K562 (cell line): ENCODE data around the gene DBH. TPM values are rescaled to one million over a fixed set of nuclear protein-coding genes. Genes with fewer than 3 reads are reported as not detected.

Experiments used
- ATAC-seq: fragments of 200-7000 bp; cut with Tn5 transposase; 3 replicates; pipeline ENCODE4 v1.9.1; 2020; ENCODE audit warnings: moderate library complexity
- BruUV-seq: library from RNA; stranded (reverse); fragments of 400-500 nt; replicated peaks from 2 replicates; lab custom pipeline; 2021; lab: Mats Ljungman, UMichigan
- CTCF ChIA-PET: fragments of 300-600 bp; formaldehyde crosslinking; extraction: SDS; loops from one replicate; lab custom pipeline; 2021; ENCODE audit warnings: low intra/inter-chr PET ratio; lab: Yijun Ruan, JAX
- POLR2A ChIA-PET: fragments of 300-600, 350-650 bp; sonication (Branson Sonifier 250); formaldehyde crosslinking; extraction: SDS; loops from one replicate; lab custom pipeline; 2021; ENCODE audit warnings: antibody characterized with exemption, inconsistent platforms; lab: Yijun Ruan, JAX
- DNase-seq, 4 experiments: peaks; one replicate each; pipeline versions ENCODE4 v3.0.0 to v3.0.0-alpha.2; 2011 to 2018; ENCODE audit warnings: low spot score in 3 of 4, mixed read lengths in 3 of 4; ENCODE audit errors: extremely low read depth in 1 of 4
- FAIRE-seq: peaks from 2 replicates; lab custom pipeline; 2011; peaks lifted over from hg19 to GRCh38; lab: Jason Lieb, UNC
- H2AFZ ChIP-seq: 2 replicates; pipeline ENCODE4 v1.6.0; 2011; ENCODE audit warnings: low read depth, low read length, control low read depth, inconsistent platforms
- H3K27ac ChIP-seq: fragments of 200-600 bp; 3 replicates; pipeline ENCODE4 v1.8.0; 2011; ENCODE audit warnings: low read depth, mild to moderate bottlenecking, control low read depth, inconsistent platforms, low read length, moderate library complexity, mixed read lengths; ENCODE audit errors: extremely low read depth
- H3K27me3 ChIP-seq, 2 experiments: fragments of 300-600 bp in 1 of 2; 2 replicates in 1 of 2; 3 replicates in 1 of 2; pipeline versions ENCODE4 v1.6.0 to v1.8.0; 2011; ENCODE audit warnings: inconsistent platforms in 2 of 2, low read length in 2 of 2, mild to moderate bottlenecking in 1 of 2, mixed read lengths in 1 of 2, moderate library complexity in 1 of 2; ENCODE audit not compliant: control insufficient read depth in 2 of 2, insufficient read depth in 2 of 2
- H3K36me3 ChIP-seq: fragments of 300-600 bp; 3 replicates; pipeline ENCODE4 v1.8.0; 2011; ENCODE audit warnings: mild to moderate bottlenecking, low read length, inconsistent platforms; ENCODE audit not compliant: control insufficient read depth, insufficient read depth
- H3K4me1 ChIP-seq, 2 experiments: fragments of 200-600 bp in 1 of 2; replicated peaks in 1 of 2; 2 replicates in 1 of 2; 3 replicates in 1 of 2; pipeline versions ENCODE4 v1.5.1 to v1.8.0; 2011; ENCODE audit warnings: inconsistent platforms in 2 of 2, low read length in 2 of 2, mild to moderate bottlenecking in 1 of 2, mixed read lengths in 1 of 2, moderate library complexity in 1 of 2; ENCODE audit not compliant: control insufficient read depth in 2 of 2, insufficient read depth in 2 of 2
- H3K4me2 ChIP-seq: 2 replicates; pipeline ENCODE4 v1.6.1; 2011; ENCODE audit warnings: low read length, control low read depth, inconsistent platforms, mixed read lengths; ENCODE audit not compliant: insufficient read depth
- H3K4me3 ChIP-seq: fragments of 200-600 bp; sonication (generic), shearing (Covaris generic); 2 replicates; pipeline ENCODE4 v1.5.1; 2016; ENCODE audit warnings: control low read depth, inconsistent platforms
- H3K79me2 ChIP-seq: fragments of 200-600 bp; 3 replicates; pipeline ENCODE4 v1.8.0; 2011; ENCODE audit warnings: low read length, inconsistent platforms; ENCODE audit not compliant: control insufficient read depth, insufficient read depth
- H3K9ac ChIP-seq, 2 experiments: 2 replicates each; pipeline versions ENCODE4 v1.6.0 to v1.6.1; 2011; ENCODE audit warnings: low read depth in 2 of 2, low read length in 2 of 2, control low read depth in 1 of 2, inconsistent platforms in 1 of 2, mild to moderate bottlenecking in 1 of 2, mixed read lengths in 1 of 2; ENCODE audit not compliant: insufficient read depth in 1 of 2
- H3K9me1 ChIP-seq: one replicate; pipeline ENCODE4 v1.6.0; 2011; ENCODE audit warnings: inconsistent platforms, mild to moderate bottlenecking, low read length, moderate library complexity; ENCODE audit not compliant: control insufficient read depth, insufficient read depth
- H3K9me3 ChIP-seq: replicated peaks from 2 replicates; pipeline ENCODE4 v1.5.1; 2011; ENCODE audit warnings: low read depth, low read length, inconsistent platforms; ENCODE audit not compliant: control insufficient read depth, insufficient read depth
- H4K20me1 ChIP-seq: replicated peaks from 2 replicates; pipeline ENCODE4 v1.6.1; 2011; ENCODE audit warnings: low read length, inconsistent platforms, mixed read lengths; ENCODE audit not compliant: control insufficient read depth, insufficient read depth
- ARNT ChIP-seq, 2 experiments: fragments of 450-650 bp; IDR thresholded peaks; 2 replicates each; pipeline ENCODE4 v1.6.1; 2016; ENCODE audit warnings: mild to moderate bottlenecking in 1 of 2
- DDX20 ChIP-seq: fragments of 450-650 bp; IDR thresholded peaks from 2 replicates; pipeline ENCODE4 v1.6.1; 2016; ENCODE audit warnings: missing genetic modification characterization, low read depth, mild to moderate bottlenecking, missing compliant biosample characterization, moderate library complexity
- ID3 ChIP-seq, 2 experiments: fragments of 250-450 bp in 1 of 2; fragments of 450-650 bp in 1 of 2; sonication (Bioruptor Pico) in 1 of 2; IDR thresholded peaks; 2 replicates each; pipeline versions ENCODE4 v1.6.1 to v1.8.0; 2016 to 2021; ENCODE audit warnings: mild to moderate bottlenecking in 2 of 2, moderate library complexity in 2 of 2, missing compliant biosample characterization in 1 of 2, missing genetic modification characterization in 1 of 2
- NR2C2 ChIP-seq, 2 experiments: fragments of 200-800 bp in 1 of 2; sonication (Bioruptor generic) in 1 of 2; sonication (generic) in 1 of 2; formaldehyde crosslinking in 1 of 2; IDR thresholded peaks; 2 replicates each; pipeline versions ENCODE4 v1.6.1 to v1.8.0; 2016 to 2022; ENCODE audit warnings: mild to moderate bottlenecking in 1 of 2, missing compliant biosample characterization in 1 of 2, missing genetic modification characterization in 1 of 2, missing genetic modification reagents in 1 of 2
- TAL1 ChIP-seq: fragments of 450-650 bp; IDR thresholded peaks from 2 replicates; pipeline ENCODE4 v1.6.1; 2016; ENCODE audit warnings: mild to moderate bottlenecking
- TRIM24 ChIP-seq, 2 experiments: fragments of 450-650 bp; IDR thresholded peaks; 2 replicates each; pipeline ENCODE4 v1.6.1; 2016
- WGBS: fragments of 100-300 bp; shearing (Covaris generic); methylation state at CpG from one replicate; pipeline ENCODE4 v1.1.6; 2016; ENCODE audit warnings: low coverage, mixed read lengths; ENCODE audit not compliant: insufficient coverage; ENCODE audit errors: missing lambda C conversion rate; 5-methylcytosine and 5-hydroxymethylcytosine counted together
- in situ Hi-C: fragments of 300-500 bp; cut with MboI; formaldehyde crosslinking; loops from 4 replicates; pipeline ENCODE4 v1.15.0; 2018; ENCODE audit warnings: inconsistent platforms, mixed read lengths
- intact Hi-C: fragments of 100-400 bp; cut with micrococcal nuclease; formaldehyde crosslinking; loops from 2 replicates; pipeline ENCODE4 v1.14.2; 2022
- polyA plus RNA-seq, 8 experiments: library from polyadenylated mRNA; depleted of rRNA in 4 of 8; stranded (reverse) in 5 of 8; unstranded in 3 of 8; fragments of >200 nt; fragmentation: Nextera tagmentation in 2 of 8; fragmentation: Illumina TruSeq in 1 of 8; extraction: Ambion mirVana in 2 of 8; extraction: Trizol in 1 of 8; gene quantifications; 2 replicates each; pipeline versions ENCODE4 v1.2.1 to v1.2.3, GENCODE V29; 2011 to 2014; ENCODE audit warnings: inconsistent platforms in 1 of 8, missing spikeins in 1 of 8
- total RNA-seq, 7 experiments: library from RNA; depleted of rRNA in 6 of 7; stranded (reverse); fragments of >200 nt in 6 of 7; fragmentation: Illumina TruSeq in 2 of 7; extraction: Trizol in 2 of 7; gene quantifications; 2 replicates each; pipeline versions ENCODE4 v1.2.1 to v1.2.3, GENCODE V29; 2011 to 2021; ENCODE audit warnings: low replicate concordance in 1 of 7

DBH gene
- total and polyA plus RNA-seq, 9 of the 15 experiments (the other 6 are each of a cell fraction or from before 2014, with no cell fraction given), result not detected

GRCh38 chr9:133613432-133613831 lies 22.7 kb upstream of the DBH start:
- Histone ChIP-seq H4K20me1 (peaks cover 26% of the 10 kb centered on the region), H3K9me1 (no peaks in the 10 kb centered on the region), H3K27ac (no peak overlapping the region), H3K4me1 (peaks cover 0 to 9% of the 10 kb centered on the region in 2 experiments; a peak in 2 of 5 replicates), H3K79me2 (no peaks in the 10 kb centered on the region), H3K27me3 (peaks cover 11 to 56% of the 10 kb centered on the region in 2 experiments; a peak in 4 of 5 replicates), H3K9ac (no peak overlapping the region), H3K36me3 (no peaks in the 10 kb centered on the region), H3K9me3 (no peaks in the 10 kb centered on the region), H3K4me2 (no peak overlapping the region), H3K4me3 (no peak overlapping the region), H2AFZ (no peak overlapping the region)
- POLR2A ChIA-PET, result no interaction called here
- no peak for FAIRE-seq
- TF ChIP-seq NR2C2 (CRISPR knock-in tag; IDR thresholded peaks at IDR 0.05) (no peak), NR2C2 (tag; IDR thresholded peaks at IDR 0.05) (no peak), DDX20 (no peak), ARNT (IDR thresholded peaks at IDR 0.05) (no peak), TAL1 (no peak), TRIM24 (IDR thresholded peaks at IDR 0.05) (no peak), ID3 (CRISPR knock-in tag; IDR thresholded peaks at IDR 0.05) (no peak), ID3 (tag; IDR thresholded peaks at IDR 0.05) (no peak)
- DNase-seq, result no peak
- in situ Hi-C loops, result no loop called here
- no TSS peak for BruUV-seq
- ATAC-seq, result no peak
- intact Hi-C loops, result no loop called here
- under 1% methylated on average over 13 of the region's 16 CpGs for WGBS
- CTCF ChIA-PET, result no interaction called here
